WTC11 (cell line): ENCODE measurements around the gene TBC1D14. TPM values are rescaled to one million over a fixed set of nuclear protein-coding genes. Genes with fewer than 3 reads are reported as not detected.

ENCODE experiments used
- ATAC-seq: fragments of 200-7000 bp; cut with Tn5 transposase; 2 replicates; pipeline ENCODE4 v1.10.0; 2021; ENCODE audit warnings: mild to moderate bottlenecking, moderate library complexity
- CTCF ChIA-PET: fragments of 300-600 bp; sonication (Branson Sonifier 250); formaldehyde crosslinking; loops from one replicate; lab custom pipeline; 2021; ENCODE audit warnings: antibody characterized with exemption; lab: Charles Lee
- POLR2A ChIA-PET: fragments of 350-600 bp; sonication (Branson Sonifier 250); formaldehyde crosslinking; loops from one replicate; lab custom pipeline; 2021; ENCODE audit warnings: antibody characterized with exemption; lab: Charles Lee
- DNase-seq: peaks from one replicate; pipeline ENCODE4 v3.0.0; 2021; ENCODE audit warnings: low spot score
- H3K27ac Mint-ChIP-seq: 2 replicates; pipeline ENCODE4 v1.8.0; 2021; ENCODE audit warnings: mixed read lengths
- H3K27me3 Mint-ChIP-seq: 2 replicates; pipeline ENCODE4 v1.8.0; 2021; ENCODE audit warnings: low read depth, mild to moderate bottlenecking, moderate library complexity, mixed read lengths
- H3K36me3 Mint-ChIP-seq: 2 replicates; pipeline ENCODE4 v1.8.0; 2021; ENCODE audit warnings: mixed read lengths
- H3K4me1 Mint-ChIP-seq: 2 replicates; pipeline ENCODE4 v1.8.0; 2022; ENCODE audit warnings: mixed read lengths
- H3K4me3 Mint-ChIP-seq: 2 replicates; pipeline ENCODE4 v1.8.0; 2021; ENCODE audit warnings: mild to moderate bottlenecking, moderate library complexity, mixed read lengths
- H3K9me3 Mint-ChIP-seq: 2 replicates; pipeline ENCODE4 v1.8.0; 2021; ENCODE audit warnings: mixed read lengths
- ATF6 ChIP-seq: sonication (generic); formaldehyde crosslinking; IDR thresholded peaks from 2 replicates; pipeline ENCODE4 v1.8.1; 2023; ENCODE audit warnings: mild to moderate bottlenecking, missing genetic modification reagents
- CREB1 ChIP-seq: sonication (generic); formaldehyde crosslinking; IDR thresholded peaks from 2 replicates; pipeline ENCODE4 v1.8.0; 2023; ENCODE audit warnings: mild to moderate bottlenecking, missing genetic modification reagents
- CTCF ChIP-seq: fragments of 200-600 bp; IDR thresholded peaks from 2 replicates; pipeline ENCODE4 v1.8.0; 2022; ENCODE audit warnings: antibody characterized with exemption
- FOXJ3 ChIP-seq: sonication (generic); formaldehyde crosslinking; IDR thresholded peaks from 2 replicates; pipeline ENCODE4 v1.9.0; 2021; ENCODE audit warnings: missing genetic modification reagents, mild to moderate bottlenecking, borderline replicate concordance
- FOXP1 ChIP-seq: sonication (generic); formaldehyde crosslinking; IDR thresholded peaks from 2 replicates; pipeline ENCODE4 v1.8.0; 2022; ENCODE audit warnings: missing genetic modification reagents, mild to moderate bottlenecking, moderate library complexity, borderline replicate concordance
- FOXP4 ChIP-seq: sonication (generic); formaldehyde crosslinking; IDR thresholded peaks from 2 replicates; pipeline ENCODE4 v1.8.0; 2022; ENCODE audit warnings: mild to moderate bottlenecking, missing genetic modification reagents
- KAT7 ChIP-seq: sonication (generic); formaldehyde crosslinking; IDR thresholded peaks from 2 replicates; pipeline ENCODE4 v1.8.1; 2023; ENCODE audit warnings: missing genetic modification reagents, mild to moderate bottlenecking, borderline replicate concordance
- NFATC4 ChIP-seq: fragments of 250-450 bp; sonication (Bioruptor Pico); IDR thresholded peaks from 2 replicates; pipeline ENCODE4 v1.9.0; 2021; ENCODE audit warnings: mild to moderate bottlenecking
- NFE2L1 ChIP-seq: sonication (generic); formaldehyde crosslinking; IDR thresholded peaks from 2 replicates; pipeline ENCODE4 v1.8.1; 2023; ENCODE audit warnings: missing genetic modification reagents
- SMAD4 ChIP-seq: sonication (generic); formaldehyde crosslinking; IDR thresholded peaks from 2 replicates; pipeline ENCODE4 v1.8.0; 2022; ENCODE audit warnings: mild to moderate bottlenecking, missing genetic modification reagents
- TEAD4 ChIP-seq: sonication (generic); formaldehyde crosslinking; IDR thresholded peaks from 2 replicates; pipeline ENCODE4 v1.8.0; 2022; ENCODE audit warnings: mild to moderate bottlenecking, missing genetic modification reagents
- ZNF232 ChIP-seq: sonication (generic); formaldehyde crosslinking; IDR thresholded peaks from 2 replicates; pipeline ENCODE4 v1.8.0; 2022; ENCODE audit warnings: mild to moderate bottlenecking, missing genetic modification reagents
- ZNF317 ChIP-seq: sonication (generic); formaldehyde crosslinking; IDR thresholded peaks from 2 replicates; pipeline ENCODE4 v1.8.1; 2023; ENCODE audit warnings: low read depth, mild to moderate bottlenecking, moderate library complexity, missing genetic modification reagents, borderline replicate concordance
- ZNF671 ChIP-seq: fragments of 250-450 bp; sonication (Bioruptor Pico); IDR thresholded peaks from 2 replicates; pipeline ENCODE4 v1.8.0; 2021; ENCODE audit warnings: mild to moderate bottlenecking
- total RNA-seq: library from RNA; stranded (reverse); gene quantifications from 3 replicates; pipeline ENCODE4 v1.2.3, GENCODE V29; 2021
- TF ChIP-seq, protein P1 (sequence below): fragments of 250-450 bp; sonication (Bioruptor Pico); IDR thresholded peaks from 2 replicates; pipeline ENCODE4 v1.9.0; 2021; ENCODE audit warnings: mild to moderate bottlenecking
- TF ChIP-seq, protein P2 (sequence below): sonication (generic); formaldehyde crosslinking; IDR thresholded peaks from 2 replicates; pipeline ENCODE4 v1.8.0; 2022; ENCODE audit warnings: mild to moderate bottlenecking, missing genetic modification reagents

The TBC1D14 gene
- total RNA-seq, 1 experiment from 2014 or later, result 45.1 TPM

- Mint-ChIP-seq H3K4me3 (no peak overlapping the region), H3K27ac (no peak overlapping the region), H3K4me1 (peaks cover 4% of the 10 kb centered on the region), H3K9me3 (no peaks in the 10 kb centered on the region), H3K27me3 (no peaks in the 10 kb centered on the region), H3K36me3 (peaks cover 14% of the 10 kb centered on the region)
- TF ChIP-seq NFATC4 (no peak), ZNF232 (CRISPR knock-in tag) (no peak), CREB1 (no peak), FOXJ3 (CRISPR knock-in tag) (no peak)
- TF ChIP-seq, protein P1, sequence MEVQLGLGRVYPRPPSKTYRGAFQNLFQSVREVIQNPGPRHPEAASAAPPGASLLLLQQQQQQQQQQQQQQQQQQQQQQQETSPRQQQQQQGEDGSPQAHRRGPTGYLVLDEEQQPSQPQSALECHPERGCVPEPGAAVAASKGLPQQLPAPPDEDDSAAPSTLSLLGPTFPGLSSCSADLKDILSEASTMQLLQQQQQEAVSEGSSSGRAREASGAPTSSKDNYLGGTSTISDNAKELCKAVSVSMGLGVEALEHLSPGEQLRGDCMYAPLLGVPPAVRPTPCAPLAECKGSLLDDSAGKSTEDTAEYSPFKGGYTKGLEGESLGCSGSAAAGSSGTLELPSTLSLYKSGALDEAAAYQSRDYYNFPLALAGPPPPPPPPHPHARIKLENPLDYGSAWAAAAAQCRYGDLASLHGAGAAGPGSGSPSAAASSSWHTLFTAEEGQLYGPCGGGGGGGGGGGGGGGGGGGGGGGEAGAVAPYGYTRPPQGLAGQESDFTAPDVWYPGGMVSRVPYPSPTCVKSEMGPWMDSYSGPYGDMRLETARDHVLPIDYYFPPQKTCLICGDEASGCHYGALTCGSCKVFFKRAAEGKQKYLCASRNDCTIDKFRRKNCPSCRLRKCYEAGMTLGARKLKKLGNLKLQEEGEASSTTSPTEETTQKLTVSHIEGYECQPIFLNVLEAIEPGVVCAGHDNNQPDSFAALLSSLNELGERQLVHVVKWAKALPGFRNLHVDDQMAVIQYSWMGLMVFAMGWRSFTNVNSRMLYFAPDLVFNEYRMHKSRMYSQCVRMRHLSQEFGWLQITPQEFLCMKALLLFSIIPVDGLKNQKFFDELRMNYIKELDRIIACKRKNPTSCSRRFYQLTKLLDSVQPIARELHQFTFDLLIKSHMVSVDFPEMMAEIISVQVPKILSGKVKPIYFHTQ, result no peak
- TF ChIP-seq, protein P2, sequence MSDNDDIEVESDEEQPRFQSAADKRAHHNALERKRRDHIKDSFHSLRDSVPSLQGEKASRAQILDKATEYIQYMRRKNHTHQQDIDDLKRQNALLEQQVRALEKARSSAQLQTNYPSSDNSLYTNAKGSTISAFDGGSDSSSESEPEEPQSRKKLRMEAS (CRISPR knock-in tag), result no peak
- ChIA-PET POLR2A (no interaction called here), CTCF (interaction anchor here (0.7 to 3.4 kb wide), 2 partner anchors 10 to 133 kb away, joined by 5 to 25 read pairs; partner anchors contain the start of gene TADA2B)
- no peak for DNase-seq
- no peak for ATAC-seq
These were observed 143.5 kb downstream of the TBC1D14 start for GRCh38 chr4:7052923-7053715.

GRCh38 chr4:7054106-7054880 lies 144.7 kb downstream of the TBC1D14 start:
- peaks cover 4% of the 10 kb centered on the region for H3K4me1 Mint-ChIP-seq
- H3K9me3 Mint-ChIP-seq, result no peaks in the 10 kb centered on the region
- no peaks in the 10 kb centered on the region for H3K27me3 Mint-ChIP-seq
- DNase-seq (no peak), ATAC-seq (no peak)
- H3K4me3 Mint-ChIP-seq, result no peak overlapping the region
- peaks cover 24% of the 10 kb centered on the region for H3K36me3 Mint-ChIP-seq
- TF ChIP-seq FOXP1 (CRISPR knock-in tag), result no peak
- TF ChIP-seq FOXJ3 (CRISPR knock-in tag), result no peak
- TF ChIP-seq CTCF, result no peak
- TF ChIP-seq KAT7 (CRISPR knock-in tag), result no peak
- TF ChIP-seq, all 79 proteins: peak for 0
- CTCF ChIA-PET, result interaction anchor here (0.8 to 3.4 kb wide), 4 partner anchors 12 to 80 kb away, joined by 3 to 25 read pairs (median 8); partner anchors contain the start of genes GRPEL1 and TADA2B
- peak overlapping the region; percentile 81 for H3K27ac Mint-ChIP-seq
- POLR2A ChIA-PET, result no interaction called here

- no peak for DNase-seq
- ChIA-PET POLR2A (interaction anchor here (1.0 kb wide), 1 partner anchor 12 kb away, joined by 3 read pairs; the partner anchor contains the start of gene TADA2B), CTCF (interaction anchor here (0.8 to 3.4 kb wide), 4 partner anchors 12 to 81 kb away, joined by 3 to 25 read pairs (median 8); partner anchors contain the start of genes GRPEL1 and TADA2B)
- peaks cover 4% of the 10 kb centered on the region for H3K4me1 Mint-ChIP-seq
- H3K27ac Mint-ChIP-seq, result no peak overlapping the region
- peaks cover 32% of the 10 kb centered on the region for H3K36me3 Mint-ChIP-seq
- no peak overlapping the region for H3K4me3 Mint-ChIP-seq
- ATAC-seq, result no peak
- no peaks in the 10 kb centered on the region for H3K9me3 Mint-ChIP-seq
- H3K27me3 Mint-ChIP-seq, result no peaks in the 10 kb centered on the region
- no peak for TF ChIP-seq SMAD4 (CRISPR knock-in tag)
- no peak for TF ChIP-seq ZNF317
- no peak for TF ChIP-seq ZNF671 (CRISPR knock-in tag)
- TF ChIP-seq FOXJ3 (CRISPR knock-in tag), result no peak
- no peak for TF ChIP-seq FOXP4 (CRISPR knock-in tag)
- no peak for TF ChIP-seq NFE2L1 (CRISPR knock-in tag)
- no peak for TF ChIP-seq TEAD4 (CRISPR knock-in tag)
- no peak for TF ChIP-seq FOXP1 (CRISPR knock-in tag)
- no peak for TF ChIP-seq ATF6 (CRISPR knock-in tag)
These were observed 145.7 kb downstream of the TBC1D14 start for GRCh38 chr4:7055111-7055989.
